Urinary bladder (tissue), 4 donors: ENCODE data around the gene PLXNA2. TPM values are rescaled to one million over a fixed set of nuclear protein-coding genes. Genes with fewer than 3 reads are reported as not detected.

Experiments used
- DNase-seq: peaks from one replicate; pipeline ENCODE4 v3.0.0-alpha.2; 2015; ENCODE audit errors: extremely low spot score
- H3K27ac ChIP-seq: one replicate; pipeline ENCODE4 v1.5.1; 2013; ENCODE audit warnings: low read depth, mild to moderate bottlenecking, moderate library complexity
- H3K36me3 ChIP-seq: one replicate; pipeline ENCODE4 v1.6.1; 2013; ENCODE audit warnings: mild to moderate bottlenecking, moderate library complexity; ENCODE audit not compliant: insufficient read depth
- H3K4me1 ChIP-seq: one replicate; pipeline ENCODE4 v1.6.1; 2013; ENCODE audit warnings: mild to moderate bottlenecking, moderate library complexity; ENCODE audit not compliant: insufficient read depth
- H3K4me3 ChIP-seq: one replicate; pipeline ENCODE4 v1.5.1; 2013; ENCODE audit warnings: low read depth, low read length
- WGBS: extraction: QIAGEN DNeasy Blood & Tissue Kit; methylation state at CpG from one replicate; pipeline ENCODE4 v1.1.7; 2013; 5-methylcytosine and 5-hydroxymethylcytosine counted together
- polyA plus RNA-seq: library from polyadenylated mRNA; stranded (reverse); fragments of 200-250 nt; gene quantifications from one replicate; pipeline ENCODE4 v1.2.3, GENCODE V29; 2013
- total RNA-seq: library from RNA; depleted of rRNA; stranded (reverse); fragments of >200 nt; gene quantifications from one replicate; pipeline ENCODE4 v1.2.3, GENCODE V29; 2014
- donor health status: healthy with polysubstance abuse.
- donor health status: healthy.

PLXNA2 gene
- total and polyA plus RNA-seq, 2 donors, result 15.1 to 20.0 TPM

DNA sequence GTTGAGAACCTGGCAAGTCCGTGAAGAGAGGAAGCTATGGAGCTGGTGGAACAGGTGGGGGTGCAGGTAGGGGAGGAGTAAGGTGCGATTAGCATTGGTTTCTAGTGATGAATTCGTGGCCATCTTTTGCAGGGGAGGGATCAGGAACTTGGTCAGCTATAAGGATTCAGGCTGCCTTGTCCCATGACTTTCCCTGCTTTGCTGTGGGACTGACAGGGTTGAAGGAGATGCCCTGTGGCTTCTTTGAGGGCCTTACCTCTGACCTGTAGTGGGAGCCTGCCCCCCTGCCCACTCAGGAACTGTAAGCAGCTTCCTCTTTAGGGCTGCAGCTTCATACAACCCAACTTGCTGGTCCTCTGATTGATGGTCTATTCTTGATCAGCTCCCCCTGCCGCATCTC lies 248.6 kb downstream of the PLXNA2 start:
- Histone ChIP-seq H3K4me3 (no peak overlapping the region), H3K27ac (no peak overlapping the region), H3K4me1 (no peaks in the 10 kb centered on the region), H3K36me3 (no peaks in the 10 kb centered on the region)
- no peak for DNase-seq
- 87% methylated on average over 4 of the region's 4 CpGs for WGBS

DNA sequence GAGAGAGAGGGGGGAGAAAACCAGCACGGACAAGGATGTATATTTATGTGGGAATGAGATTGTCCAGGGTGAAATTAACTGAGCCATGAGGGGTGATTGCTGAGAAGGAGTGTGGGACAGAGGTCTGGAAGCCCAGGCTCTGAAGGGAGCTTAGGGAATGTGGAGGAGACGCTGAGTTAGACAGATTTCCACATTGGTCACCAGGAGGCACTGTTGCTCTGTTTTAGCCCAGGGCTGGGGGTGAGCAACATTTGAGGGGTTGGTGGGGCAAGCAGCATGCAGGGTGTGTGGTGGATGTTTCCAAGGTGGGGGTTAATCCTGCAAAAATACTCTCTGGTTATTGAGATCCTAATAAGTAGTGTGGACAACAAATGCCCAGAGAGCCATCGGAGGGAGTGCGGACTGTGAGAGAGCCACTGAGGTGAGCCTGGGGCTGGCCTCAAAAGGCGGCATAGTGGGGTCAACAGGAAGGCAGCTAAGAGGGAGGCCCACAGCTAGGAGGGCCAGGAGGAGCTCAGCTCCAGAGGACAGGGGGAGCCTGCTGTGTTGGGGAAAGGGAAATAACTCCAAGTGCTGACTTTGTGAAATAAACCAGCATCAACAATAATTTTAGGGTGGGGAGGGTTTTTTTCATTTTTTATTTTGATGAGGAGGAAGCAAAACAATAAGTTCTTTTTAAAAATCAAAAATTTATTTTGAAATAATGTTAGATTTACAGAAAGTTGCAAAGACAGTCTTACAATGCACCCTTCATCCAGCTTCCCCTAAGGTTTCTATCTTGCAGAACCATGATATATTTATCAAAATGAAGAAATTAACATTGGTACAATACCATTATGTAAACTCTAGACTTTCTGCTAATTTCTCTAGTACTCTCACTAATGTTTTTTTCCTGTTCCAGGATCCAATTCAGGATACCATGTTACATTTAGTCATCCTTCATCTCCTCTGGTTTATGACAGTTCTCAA lies 250.4 kb downstream of the PLXNA2 start:
- Histone ChIP-seq H3K27ac (no peak overlapping the region), H3K36me3 (no peaks in the 10 kb centered on the region), H3K4me1 (no peaks in the 10 kb centered on the region), H3K4me3 (no peak overlapping the region)
- 82% methylated on average over 5 of the region's 5 CpGs for WGBS
- DNase-seq, result no peak

DNA sequence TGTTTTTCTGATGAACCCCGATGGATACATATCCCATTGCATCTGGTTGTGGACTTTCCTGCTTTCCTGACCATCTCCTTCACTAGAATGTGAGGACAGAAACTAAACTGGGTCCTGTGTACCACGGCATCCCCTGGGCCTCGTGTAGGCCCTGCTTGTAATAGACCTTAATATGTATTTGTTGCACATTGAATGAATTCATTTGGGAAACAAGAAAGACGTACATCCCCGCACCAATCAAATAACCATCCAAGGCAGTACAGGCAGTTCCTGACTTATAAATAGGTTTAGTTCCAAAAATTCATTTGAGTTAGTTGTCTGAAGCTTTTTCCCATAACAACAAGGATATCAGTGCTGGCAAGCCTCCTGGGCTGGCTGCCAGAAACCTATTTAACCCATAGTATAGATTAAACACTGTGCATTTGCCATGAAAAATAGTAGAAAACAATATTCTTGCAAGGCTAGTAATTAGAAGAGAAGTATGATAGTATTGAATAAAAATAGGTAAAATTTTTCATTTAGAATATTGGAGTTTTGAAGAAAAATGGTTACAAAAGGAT lies 251.4 kb downstream of the PLXNA2 start:
- H3K4me3 ChIP-seq, result no peak overlapping the region
- H3K27ac ChIP-seq, result no peak overlapping the region
- H3K4me1 ChIP-seq, result no peaks in the 10 kb centered on the region
- DNase-seq, result no peak
- WGBS, result 69% methylated on average over 5 of the region's 5 CpGs
- no peaks in the 10 kb centered on the region for H3K36me3 ChIP-seq

DNA sequence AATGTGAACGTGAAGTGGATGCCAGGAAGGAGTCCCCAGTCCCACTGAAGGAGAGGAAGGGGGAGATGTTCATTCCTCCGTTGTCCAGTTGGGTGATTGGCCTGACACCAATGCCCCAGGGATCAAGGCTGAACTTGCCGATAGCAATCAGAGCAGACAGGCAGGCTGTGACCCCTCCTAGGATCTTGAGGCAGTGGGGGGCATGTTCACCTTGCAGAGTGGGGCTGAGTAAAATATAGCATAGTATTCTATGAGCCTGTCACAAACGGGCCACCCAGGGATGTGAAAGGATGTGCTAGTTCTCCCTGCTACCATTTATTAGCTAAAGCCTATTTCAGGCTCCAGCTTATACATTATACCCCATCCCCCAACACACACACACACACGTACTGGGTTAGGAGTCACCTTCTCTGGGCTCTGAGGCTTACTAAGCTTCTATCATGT lies 252.6 kb downstream of the PLXNA2 start:
- WGBS, result 78% methylated on average over 5 of the region's 5 CpGs
- Histone ChIP-seq H3K4me3 (no peak overlapping the region), H3K27ac (no peak overlapping the region), H3K4me1 (no peaks in the 10 kb centered on the region), H3K36me3 (no peaks in the 10 kb centered on the region)
- no peak for DNase-seq

DNA sequence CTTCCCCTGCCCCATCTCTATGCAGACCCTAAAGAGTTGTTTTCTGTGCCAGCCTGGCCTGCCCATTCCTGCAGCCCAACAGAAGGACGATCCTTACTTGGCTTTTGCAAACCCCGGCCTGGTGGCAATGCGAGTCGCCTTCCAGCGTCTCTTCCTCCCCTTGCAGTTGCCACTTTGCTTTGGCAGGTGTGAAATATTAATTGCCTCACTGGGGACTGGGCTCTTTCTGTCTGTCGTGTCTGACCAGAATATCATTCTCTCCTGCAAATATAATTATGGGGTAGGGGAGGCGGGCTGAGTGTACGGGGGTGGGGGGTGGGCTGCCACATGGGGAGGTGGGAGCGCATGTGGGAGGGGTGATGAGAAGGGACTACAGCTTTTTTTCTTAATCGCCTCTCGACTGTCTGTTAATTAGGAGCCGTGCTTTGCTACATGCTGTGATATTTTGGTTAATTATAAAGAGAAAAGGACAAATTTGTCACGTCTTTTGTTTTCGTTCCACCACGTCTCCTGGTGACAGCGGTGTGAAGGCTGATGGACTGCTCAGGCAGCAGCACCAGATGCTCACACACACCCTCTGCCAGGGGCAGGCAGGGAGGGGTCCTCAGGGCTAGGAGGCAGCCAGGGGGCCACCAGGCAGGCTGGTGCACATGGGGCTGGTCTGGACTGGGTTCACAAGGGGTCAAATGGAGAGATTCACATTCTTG lies 253.2 kb downstream of the PLXNA2 start:
- no peak for DNase-seq
- H3K27ac ChIP-seq, result no peak overlapping the region
- H3K4me1 ChIP-seq, result no peaks in the 10 kb centered on the region
- WGBS, result 82% methylated on average over 16 of the region's 16 CpGs
- no peak overlapping the region for H3K4me3 ChIP-seq
- no peaks in the 10 kb centered on the region for H3K36me3 ChIP-seq

DNA sequence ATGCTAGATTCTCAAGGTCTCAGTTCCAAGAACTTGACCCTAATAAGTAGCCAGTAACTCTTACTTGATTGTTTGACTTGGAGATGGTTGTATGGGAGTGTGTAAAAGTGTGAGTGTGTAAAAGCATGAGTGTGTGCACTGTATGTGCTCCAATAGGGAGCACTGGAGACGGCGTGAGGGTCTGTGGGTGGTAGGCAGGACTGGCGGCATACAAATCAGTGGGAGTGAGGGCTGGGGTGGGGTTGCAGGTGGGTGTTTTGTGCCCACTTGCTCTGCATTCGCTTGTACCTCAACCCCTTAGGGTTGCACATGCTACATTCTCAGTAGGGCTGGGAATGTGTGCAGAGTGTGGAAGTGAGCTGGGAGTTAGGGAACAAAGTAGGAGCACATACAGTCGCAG lies 253.7 kb downstream of the PLXNA2 start:
- Histone ChIP-seq H3K27ac (no peak overlapping the region), H3K36me3 (no peaks in the 10 kb centered on the region), H3K4me3 (no peak overlapping the region), H3K4me1 (no peaks in the 10 kb centered on the region)
- DNase-seq, result no peak
- WGBS, result 93% methylated on average over 5 of the region's 5 CpGs

DNA sequence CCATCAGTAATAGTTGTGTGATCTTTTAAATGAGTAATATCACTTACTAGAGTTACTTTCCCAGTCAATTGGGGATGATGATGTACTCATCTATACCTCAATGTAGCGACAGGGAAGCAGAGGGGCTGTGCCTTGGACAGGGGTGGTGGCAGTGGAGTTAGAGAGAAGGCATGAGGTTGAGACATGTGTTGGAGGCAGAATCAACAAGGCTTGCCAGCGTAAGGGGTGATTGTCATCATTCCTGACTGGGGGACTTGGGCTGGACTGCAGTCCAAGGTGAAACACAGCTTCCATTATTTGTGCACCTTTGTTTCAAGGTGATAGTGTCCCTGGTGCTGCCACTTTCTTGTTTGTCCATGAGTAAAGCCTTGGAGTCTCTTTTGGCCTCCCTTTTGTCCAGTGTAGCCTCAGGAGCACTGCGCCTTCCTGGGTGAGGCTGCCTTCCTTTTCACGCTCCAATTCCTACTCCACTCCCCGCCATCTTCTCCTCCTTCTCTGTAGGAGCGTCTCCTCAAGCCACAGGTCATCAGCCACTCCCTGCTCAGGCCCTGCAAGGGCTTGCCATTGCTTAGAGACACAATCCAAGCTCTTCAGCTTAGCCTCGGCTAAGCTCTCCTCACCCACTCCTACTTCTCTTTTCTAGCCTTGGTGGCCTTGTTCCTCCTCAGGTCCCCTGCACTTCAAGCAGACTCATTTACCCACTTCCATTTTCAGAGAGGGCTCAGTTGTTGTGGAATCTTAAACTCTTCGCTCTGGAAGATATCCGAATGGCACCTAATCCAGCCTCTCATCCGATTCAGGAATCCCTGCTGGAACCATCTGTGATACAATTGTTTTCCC lies 255.6 kb downstream of the PLXNA2 start:
- H3K4me1 ChIP-seq, result no peaks in the 10 kb centered on the region
- H3K27ac ChIP-seq, result no peak overlapping the region
- no peak overlapping the region for H3K4me3 ChIP-seq
- H3K36me3 ChIP-seq, result no peaks in the 10 kb centered on the region
- WGBS, result 88% methylated on average over 10 of the region's 10 CpGs
- DNase-seq, result no peak

DNA sequence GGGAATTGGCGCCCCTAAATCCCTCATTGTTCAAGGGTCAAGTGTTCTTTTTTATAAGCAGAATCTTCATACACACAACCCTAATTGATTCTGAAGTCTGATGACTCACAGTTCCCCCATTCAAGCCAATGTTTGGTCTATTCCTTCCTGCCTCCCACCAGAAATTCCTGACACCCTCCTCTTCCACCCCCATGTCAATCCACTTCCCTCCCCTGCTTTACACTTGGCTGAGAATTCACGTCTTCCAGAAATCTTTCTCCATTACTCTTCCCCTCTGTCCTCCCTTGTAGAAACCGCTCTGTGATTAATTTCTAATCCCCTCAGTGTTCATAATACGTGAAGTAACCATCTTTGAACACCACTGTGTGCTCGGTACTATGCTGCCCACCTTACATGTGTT lies 257.0 kb downstream of the PLXNA2 start:
- no peaks in the 10 kb centered on the region for H3K4me1 ChIP-seq
- DNase-seq, result no peak
- 71% methylated on average over 5 of the region's 5 CpGs for WGBS
- no peak overlapping the region for H3K4me3 ChIP-seq
- no peak overlapping the region for H3K27ac ChIP-seq
- H3K36me3 ChIP-seq, result no peaks in the 10 kb centered on the region

DNA sequence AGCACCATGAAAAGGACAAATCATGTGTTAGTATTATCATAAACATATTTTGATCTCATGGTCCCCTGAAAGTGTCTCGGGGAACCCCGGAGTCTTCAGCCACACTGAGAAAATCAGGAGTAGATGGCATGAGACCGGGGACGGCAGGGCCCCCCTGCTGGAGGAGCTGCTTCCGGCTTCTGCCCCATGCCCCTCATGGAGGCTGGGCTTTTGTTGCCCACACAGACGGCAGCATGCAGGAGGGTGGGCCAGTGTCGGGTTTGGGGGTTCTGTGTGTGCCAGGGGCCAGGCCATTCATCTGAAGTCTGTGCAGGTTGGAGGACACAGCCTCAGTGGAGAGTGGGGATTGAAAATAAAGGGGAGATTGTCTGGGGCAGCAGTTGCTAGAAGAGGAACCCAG lies 258.2 kb downstream of the PLXNA2 start:
- Histone ChIP-seq H3K36me3 (no peaks in the 10 kb centered on the region), H3K4me1 (no peaks in the 10 kb centered on the region), H3K4me3 (no peak overlapping the region), H3K27ac (no peak overlapping the region)
- 87% methylated on average over 7 of the region's 7 CpGs for whole genome bisulfite sequencing
- DNase-seq, result no peak

DNA sequence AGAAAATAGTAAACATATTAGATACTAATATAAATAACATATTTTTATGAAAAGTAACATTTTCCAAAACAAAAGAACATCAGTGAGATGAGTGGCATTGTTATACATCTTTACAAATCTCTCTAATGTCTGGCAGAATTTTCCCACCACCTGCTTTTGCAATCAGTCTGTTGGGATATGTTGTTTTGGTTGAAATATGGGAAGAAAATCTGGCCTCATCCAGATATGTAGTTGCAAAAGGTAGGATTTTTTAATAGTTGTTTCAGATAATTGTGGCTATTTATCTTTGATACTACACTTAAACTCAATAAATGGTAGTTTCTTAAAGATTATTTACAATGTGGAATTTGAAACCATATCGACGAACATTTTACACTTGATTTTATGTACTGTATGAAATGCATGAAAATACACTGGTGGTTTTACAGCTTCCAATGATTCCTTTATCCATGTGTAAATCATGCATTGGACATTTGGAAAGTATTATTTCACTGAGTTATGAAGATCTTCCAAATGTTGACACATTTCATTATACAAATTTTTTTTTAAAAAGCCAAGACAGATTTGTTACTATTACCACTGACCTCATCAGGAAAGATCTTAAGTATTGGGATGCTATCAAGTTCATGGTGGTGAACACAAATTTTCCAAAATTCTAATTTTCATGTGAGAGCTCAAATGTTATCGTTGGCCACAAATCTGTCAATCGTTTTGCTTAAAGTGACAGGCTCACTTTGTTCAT lies 259.2 kb downstream of the PLXNA2 start:
- H3K4me1 ChIP-seq, result no peaks in the 10 kb centered on the region
- no peak for DNase-seq
- no peak overlapping the region for H3K27ac ChIP-seq
- no peaks in the 10 kb centered on the region for H3K36me3 ChIP-seq
- no peak overlapping the region for H3K4me3 ChIP-seq
- WGBS, result 78% methylated on average over 4 of the region's 4 CpGs

DNA sequence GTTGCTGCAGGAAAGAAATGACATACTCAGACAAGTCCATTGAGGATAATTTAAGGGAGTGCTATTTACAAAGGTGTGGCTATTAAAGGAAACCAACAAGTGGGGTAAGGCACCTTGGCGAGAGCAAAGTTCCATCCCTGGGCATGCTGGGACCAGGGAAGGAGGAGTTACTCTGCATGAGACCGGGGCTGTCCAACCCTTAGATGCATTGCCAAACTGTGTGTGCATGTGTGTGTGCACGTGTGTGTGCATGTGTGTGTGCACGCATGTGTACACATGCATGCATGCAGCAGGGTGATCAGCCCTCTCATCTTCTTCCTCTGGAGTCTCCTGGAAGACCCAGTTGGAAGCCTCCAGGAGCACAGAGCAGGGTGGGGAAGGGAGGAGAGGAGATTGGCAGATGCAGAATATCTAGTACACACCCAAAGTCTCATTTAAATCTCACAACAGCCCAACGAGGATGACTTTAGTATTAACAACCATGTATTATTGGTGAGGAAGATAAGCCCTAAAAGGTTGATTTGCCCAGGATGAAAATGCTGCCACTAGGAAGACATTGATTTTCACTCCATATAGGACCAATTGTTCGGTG lies 261.0 kb downstream of the PLXNA2 start:
- no peak for DNase-seq
- 81% methylated on average over 6 of the region's 6 CpGs for WGBS
- Histone ChIP-seq H3K4me1 (no peaks in the 10 kb centered on the region), H3K27ac (no peak overlapping the region), H3K36me3 (no peaks in the 10 kb centered on the region), H3K4me3 (no peak overlapping the region)

DNA sequence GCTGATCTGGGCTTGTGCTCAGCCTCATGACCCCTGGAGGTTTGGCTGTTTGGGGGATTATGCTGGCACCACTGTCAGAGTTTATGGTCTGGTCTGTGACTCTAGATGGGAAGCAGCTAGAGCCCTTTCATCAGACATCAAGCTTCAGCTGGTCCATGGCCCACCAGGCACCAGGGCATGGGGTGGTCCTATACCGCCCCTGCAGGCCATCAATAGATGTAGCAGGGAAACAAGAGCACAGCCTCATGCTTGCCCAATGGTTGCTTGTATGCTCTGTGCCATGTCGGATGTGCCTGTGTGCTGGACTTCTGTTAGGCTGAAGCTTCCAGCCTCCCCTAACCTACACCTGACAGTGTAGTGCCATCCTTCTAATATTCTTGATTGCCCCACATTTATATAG lies 262.2 kb downstream of the PLXNA2 start:
- Histone ChIP-seq H3K27ac (no peak overlapping the region), H3K4me3 (no peak overlapping the region), H3K4me1 (no peaks in the 10 kb centered on the region), H3K36me3 (no peaks in the 10 kb centered on the region)
- 63% methylated on average over 2 of the region's 2 CpGs for WGBS
- no peak for DNase-seq
